Activated CD4-positive, alpha-beta T cell treated with anti-CD3 and anti-CD28 coated beads, Interleukin-2, Interleukin-4, amounts not matched to agents 100 ng/mL and 50 ng/mL, durations not matched to agents 16 hours and 8 hours (primary cell): ENCODE measurements around the gene GRIK3.

Experiments
- DNase-seq: peaks from one replicate; pipeline ENCODE4 v3.0.0-alpha.2; 2020; ENCODE audit warnings: low spot score

Gene GRIK3

DNA sequence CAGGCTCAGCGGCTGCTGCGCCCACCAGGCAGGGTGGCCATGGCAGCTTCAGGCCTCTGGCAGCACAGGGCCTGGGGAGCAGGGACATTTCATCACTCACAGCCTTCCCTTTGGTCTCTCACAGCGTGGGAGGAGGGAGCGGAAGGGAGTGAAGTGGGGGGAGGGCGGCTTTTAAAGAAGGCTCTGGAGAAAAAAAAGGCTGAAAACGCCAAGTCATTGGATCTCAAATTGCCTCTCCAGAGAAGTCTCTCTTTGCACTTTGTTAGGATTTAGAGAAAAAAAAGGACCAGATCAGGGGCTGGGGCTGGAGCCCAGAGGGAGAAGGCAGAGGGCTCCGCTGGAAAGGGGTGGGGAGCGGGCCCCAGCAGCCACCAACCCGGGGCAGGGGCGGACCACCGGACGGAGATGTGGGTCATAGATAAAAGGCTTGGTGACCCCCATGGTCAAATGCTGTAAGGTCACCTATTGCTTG is 209.9 kb downstream of the GRIK3 start:
- no peak for DNase-seq

DNA sequence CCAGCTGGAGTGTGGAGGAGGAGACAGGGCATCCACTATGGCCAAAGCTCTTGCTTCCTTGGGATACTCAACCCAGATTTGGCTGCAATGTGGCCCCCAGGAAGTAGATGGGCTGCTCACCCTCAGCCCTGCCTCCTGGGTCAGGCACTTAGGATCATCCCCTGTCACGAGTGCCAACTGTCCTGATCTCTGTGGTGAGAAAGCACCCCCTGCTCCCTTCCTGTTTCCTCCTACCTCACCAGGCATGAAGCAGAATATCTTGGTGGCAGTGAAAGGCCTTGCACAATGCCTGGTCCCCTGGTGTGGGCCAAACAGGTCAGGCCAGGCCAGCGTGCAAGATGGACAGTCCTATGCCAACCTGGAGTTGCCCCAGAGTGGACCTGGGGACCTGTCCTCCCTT is 211.7 kb downstream of the GRIK3 start:
- no peak for DNase-seq

GRCh38 chr1:36821386-36821785 is 212.9 kb downstream of the GRIK3 start:
- no peak for DNase-seq

DNA sequence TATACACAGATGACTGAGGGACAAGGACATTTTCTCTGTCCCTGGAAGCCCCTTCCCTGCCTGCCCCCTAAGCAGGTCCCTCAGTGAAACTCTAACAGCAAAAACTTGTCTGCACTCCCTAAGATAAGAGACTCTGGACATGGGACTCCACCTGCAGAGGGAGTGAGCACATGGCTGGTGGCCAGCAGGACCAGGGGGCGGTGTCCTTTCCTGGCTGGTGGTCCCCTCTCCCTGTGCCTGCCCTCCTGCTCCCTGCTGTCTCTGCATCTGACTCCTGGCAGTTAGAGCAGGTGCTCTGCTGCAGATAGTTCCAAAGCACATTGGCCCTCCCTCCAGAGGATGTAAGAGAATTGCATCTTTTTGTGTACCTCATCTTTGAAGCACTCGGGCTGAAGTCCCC is 215.5 kb downstream of the GRIK3 start:
- DNase-seq = no peak

- DNase-seq = no peak
Observed at GRCh38 chr1:36816348-36816747, 218.0 kb downstream of the GRIK3 start.

DNA sequence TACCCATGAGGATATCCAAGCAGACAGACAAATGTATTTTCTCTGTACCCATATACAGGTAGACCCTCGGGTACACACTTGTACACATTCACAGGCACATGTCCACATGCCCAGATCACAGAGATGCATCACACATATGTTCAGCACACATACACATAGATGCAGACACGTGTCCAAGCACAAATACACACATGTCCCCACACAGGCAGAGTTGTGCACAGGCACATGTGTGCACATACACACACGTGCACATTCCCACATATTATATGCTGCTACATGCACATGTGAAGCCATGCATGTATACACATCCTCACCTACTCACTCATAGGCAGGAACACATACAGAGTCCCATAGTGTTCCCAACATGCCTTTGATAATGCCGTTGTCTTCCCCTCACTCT is 219.5 kb downstream of the GRIK3 start:
- no peak for DNase-seq

DNA sequence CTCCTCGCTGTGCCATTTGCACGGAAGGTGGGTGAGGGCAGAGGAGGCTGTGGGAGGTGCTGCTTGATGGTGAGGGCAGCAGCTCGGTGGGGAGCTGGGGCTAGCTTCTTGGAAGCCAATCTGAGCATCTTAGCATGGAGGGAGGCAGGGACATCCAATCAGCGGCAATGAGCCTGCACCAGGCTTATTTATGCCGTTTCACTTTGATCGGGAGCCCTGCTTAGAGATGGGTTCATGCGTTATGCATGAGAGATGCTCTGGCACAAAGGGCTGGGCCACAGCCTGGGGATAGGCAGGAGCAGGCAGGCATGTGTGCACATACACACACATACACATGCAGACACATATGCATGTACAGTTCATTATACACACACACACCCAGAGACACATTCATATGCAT is 220.2 kb downstream of the GRIK3 start:
- DNase-seq = no peak

DNA sequence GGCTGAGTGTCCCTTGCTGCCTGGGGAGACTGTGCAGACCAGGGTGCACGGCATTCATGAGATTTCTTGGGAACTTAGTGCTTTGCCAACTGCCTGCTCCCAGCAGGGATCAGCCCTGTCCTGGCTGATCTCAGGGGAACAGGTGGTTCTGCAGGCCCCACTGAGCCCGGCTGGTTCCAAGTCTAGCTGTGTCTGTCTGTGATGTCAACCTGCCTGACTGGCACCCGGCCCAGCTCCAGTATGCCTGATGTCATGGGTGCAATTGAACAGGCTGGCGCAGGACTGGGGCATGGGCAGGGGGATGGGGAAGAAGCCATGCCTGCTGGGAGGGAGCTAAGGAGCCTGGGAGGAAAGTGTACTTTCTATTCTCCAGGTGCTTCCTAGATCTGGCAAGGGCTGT is 227.1 kb downstream of the GRIK3 start:
- no peak for DNase-seq

- no peak for DNase-seq
Observed at GRCh38 chr1:36805979-36806640, 228.2 kb downstream of the GRIK3 start.

- no peak for DNase-seq
Observed at GRCh38 chr1:36804669-36805314, 229.5 kb downstream of the GRIK3 start.

DNA sequence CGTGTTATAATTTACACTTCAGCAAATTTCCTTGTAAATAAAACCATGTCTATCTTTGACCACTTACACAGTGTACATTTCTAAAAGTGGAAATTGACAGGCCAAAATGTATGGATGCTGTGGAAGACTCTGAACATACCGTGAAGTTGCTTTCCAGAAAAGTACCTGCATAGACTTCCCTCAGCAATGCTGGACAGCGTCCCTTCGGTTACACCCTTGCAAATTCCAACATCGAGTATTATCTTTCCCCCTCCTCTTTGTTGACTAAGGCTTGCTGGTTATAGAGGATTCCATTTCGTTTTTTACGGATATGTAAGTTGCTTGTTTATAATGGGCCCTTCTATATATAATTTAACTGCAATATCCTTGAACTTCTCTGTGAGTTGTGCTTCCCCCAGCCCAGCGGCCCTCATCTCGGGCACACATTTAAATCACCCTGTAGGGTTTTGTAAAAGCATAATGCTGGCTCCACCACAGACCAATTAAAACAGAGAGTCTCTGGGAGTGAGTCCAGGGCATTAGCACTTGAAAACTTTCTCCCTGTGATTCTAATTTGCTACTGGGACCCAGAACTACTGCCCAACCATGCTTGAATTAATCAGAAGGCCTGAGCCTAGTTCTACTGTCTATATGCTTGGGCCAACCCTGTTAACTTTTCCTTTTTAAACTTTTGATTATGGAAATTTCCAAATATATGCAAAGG is 230.3 kb downstream of the GRIK3 start:
- DNase-seq = no peak

DNA sequence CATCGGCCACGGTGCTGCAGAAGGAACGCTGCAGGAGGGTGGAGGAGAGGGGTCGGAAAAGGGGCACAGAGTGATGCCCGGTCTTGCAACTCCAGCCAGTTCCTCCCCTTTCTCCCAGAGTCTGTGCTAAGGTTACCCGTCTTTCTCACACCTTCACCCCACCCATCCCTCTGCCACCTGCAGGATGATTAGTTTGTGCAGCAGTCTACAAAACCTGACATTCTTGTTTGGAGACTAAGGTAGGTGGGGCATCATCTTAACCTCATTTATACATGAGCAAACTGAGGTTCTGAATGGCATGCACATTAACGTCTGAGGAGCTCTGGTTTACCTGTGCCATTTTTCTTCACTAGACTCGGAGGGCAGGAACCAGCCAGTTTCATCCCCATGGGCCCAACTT is 232.3 kb downstream of the GRIK3 start:
- DNase-seq = no peak

DNA sequence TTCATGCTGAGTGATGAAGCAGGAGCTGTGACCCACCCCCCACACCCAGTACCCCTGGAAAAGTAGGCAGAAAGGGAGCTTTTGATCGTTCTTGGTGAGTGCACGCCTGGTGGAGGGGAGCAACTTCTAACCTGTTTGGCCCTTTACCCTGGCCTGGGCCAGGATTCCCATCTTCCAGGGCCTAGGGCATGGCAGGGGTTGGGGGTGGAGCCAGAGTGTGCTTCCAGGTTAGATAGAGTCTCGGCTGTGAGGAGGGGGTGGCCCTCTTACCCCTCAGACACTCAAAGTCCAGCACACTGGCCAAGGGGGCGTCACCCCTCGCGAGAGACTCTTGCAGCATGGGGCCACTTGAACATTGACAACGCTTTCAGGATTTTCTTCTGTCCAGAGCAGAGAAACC is 236.6 kb downstream of the GRIK3 start:
- no peak for DNase-seq

DNA sequence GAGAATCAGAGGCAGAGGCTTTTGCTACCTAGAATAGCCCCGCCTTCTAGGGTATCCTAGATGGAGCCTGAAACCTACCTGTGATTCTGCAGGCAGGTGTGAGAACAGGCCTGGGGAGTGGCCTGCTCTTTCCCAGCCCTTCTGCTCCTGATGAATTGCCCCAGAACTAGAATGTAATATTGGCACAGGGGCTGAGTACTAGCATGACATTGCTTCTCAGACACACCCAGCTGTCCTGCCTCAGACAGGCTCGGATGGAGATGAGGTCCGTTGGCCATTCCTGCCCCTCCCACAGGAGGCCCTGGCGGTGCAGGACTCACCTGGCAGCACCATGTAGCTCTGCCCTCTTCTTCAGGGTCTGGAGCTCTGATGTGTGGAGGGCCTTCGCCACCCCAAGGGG is 237.6 kb downstream of the GRIK3 start:
- no peak for DNase-seq

- DNase-seq = no peak
Observed at GRCh38 chr1:36796106-36796590, 238.2 kb downstream of the GRIK3 start.

- no peak for DNase-seq
Observed at GRCh38 chr1:36794460-36794859, 239.9 kb downstream of the GRIK3 start.

DNA sequence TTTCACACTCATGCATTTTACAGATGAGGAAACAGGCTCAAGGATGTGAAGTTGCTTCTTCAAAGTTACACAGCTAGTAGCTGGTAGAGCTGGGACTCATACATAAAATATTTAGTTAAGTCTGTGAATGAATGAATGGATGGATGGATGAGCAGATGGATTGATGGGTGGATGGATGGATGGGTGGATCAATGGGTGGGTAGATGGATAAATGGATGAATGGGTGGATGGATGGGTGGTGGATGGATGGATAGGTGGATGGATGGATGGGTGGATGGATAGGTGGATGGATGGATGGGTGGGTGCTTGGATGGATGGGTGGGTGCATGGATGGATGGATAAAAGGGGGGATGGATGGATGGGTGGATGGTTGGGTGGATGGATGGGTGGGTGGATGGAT is 240.9 kb downstream of the GRIK3 start:
- no peak for DNase-seq

DNA sequence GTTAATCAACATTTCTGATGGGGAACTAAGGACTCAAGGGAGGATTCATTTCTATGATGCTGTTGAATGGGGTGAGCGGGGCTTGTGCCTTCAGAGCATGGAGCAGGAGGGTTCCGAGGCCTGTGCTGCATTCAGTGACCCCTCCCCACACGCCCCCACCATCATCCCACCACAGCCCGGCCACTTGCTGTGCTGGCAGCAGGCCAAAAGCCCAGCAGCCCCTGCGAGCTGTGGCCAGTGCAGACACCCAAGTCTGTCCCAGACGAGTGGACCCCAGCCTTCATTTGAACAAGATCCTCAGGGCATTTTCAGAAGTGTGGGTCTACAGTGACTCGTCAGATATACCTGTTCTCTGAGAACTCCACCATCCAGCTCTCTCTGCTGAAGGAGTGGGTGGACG is 242.0 kb downstream of the GRIK3 start:
- no peak for DNase-seq

DNA sequence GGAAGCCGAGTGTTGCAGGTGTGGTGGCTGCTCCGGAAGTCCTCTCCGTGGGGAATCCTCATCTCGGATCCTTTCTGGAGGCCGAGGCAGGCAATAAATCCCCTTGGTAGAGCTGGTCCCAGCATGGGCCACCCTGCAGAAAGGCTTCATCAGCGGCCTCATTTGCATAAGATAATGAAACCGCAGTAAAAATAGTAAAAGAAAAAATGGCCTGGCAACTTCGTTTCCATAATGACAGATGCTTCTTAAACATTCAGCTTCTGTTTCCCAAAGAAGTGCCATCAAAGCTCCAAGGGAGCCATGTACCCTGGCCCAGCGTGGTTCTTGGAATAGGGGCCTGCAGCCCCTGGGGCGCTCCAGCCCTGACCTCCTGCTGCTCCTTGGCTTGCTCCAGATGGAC is 244.1 kb downstream of the GRIK3 start:
- DNase-seq = no peak

GRCh38 chr1:36789535-36789934 is 244.8 kb downstream of the GRIK3 start:
- no peak for DNase-seq

- DNase-seq = no peak
Observed at GRCh38 chr1:36787312-36787913, 246.9 kb downstream of the GRIK3 start.

DNA sequence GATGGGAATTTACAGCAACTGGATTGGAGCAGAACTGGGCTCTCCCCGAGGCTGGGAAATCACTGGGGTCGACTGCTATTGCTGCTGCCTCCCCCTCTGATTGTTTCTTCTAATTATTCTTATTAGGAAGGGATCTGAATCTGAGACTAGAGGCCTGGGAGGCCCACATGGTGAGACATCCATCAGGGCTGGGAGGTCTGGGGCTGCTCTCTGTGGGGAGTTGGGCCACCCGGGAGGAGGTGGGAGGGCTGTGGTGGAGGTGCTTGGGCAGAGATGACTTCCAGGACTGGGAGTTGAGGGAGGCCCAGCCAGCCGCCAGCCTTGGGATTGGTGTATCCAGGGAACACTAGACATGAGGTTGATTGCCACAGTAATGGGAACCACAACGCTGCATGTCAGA is 247.9 kb downstream of the GRIK3 start:
- no peak for DNase-seq
